Thyroid gland (tissue), 4 donors: ENCODE data around the gene CHP1. TPM values are rescaled to one million over a fixed set of nuclear protein-coding genes. Genes with fewer than 3 reads are reported as not detected.
"Not testable (repeated sequence)": the region's sequence is repeated elsewhere in the genome, so short reads cannot be mapped to it uniquely, and the experiment has no call there.

Experiments
- DNase-seq, 2 donors: peaks; one replicate each; pipeline ENCODE4 v3.0.0-alpha.2; 2019
- H3K27ac ChIP-seq, 3 donors: fragments of 200-600 bp; sonication (generic); 1 replicate in 2 of 3; 2 replicates in 1 of 3; pipeline ENCODE4 v1.5.1; 2016 to 2019; ENCODE audit warnings: mild to moderate bottlenecking in 1 of 3, moderate library complexity in 1 of 3
- H3K27me3 ChIP-seq: fragments of 200-600 bp; sonication (generic); one replicate; pipeline ENCODE4 v1.5.1; 2019
- H3K36me3 ChIP-seq, 2 donors: fragments of 200-600 bp; sonication (generic); one replicate each; pipeline ENCODE4 v1.5.1; 2016 to 2019
- H3K4me1 ChIP-seq, 2 donors: fragments of 200-600 bp; sonication (generic); one replicate each; pipeline ENCODE4 v1.5.1; 2017 to 2019
- H3K4me3 ChIP-seq, 3 donors: fragments of 200-600 bp; sonication (generic); replicated peaks in 1 of 3; 1 replicate in 2 of 3; 2 replicates in 1 of 3; pipeline ENCODE4 v1.5.1; 2016; ENCODE audit warnings: mild to moderate bottlenecking in 1 of 3
- H3K9me3 ChIP-seq: fragments of 200-600 bp; sonication (generic); one replicate; pipeline ENCODE4 v1.5.1; 2017
- POLR2A ChIP-seq, 2 donors: fragments of 450-650 bp; IDR thresholded peaks; one replicate each; pipeline ENCODE4 v1.6.1; 2017; ENCODE audit warnings: antibody characterized with exemption in 2 of 2, mild to moderate bottlenecking in 2 of 2, moderate library complexity in 1 of 2
- WGBS, 2 donors: methylation state at CpG; one replicate each; pipeline ENCODE4 v1.1.5; 2017; 5-methylcytosine and 5-hydroxymethylcytosine counted together
- intact Hi-C: fragments of 100-400 bp; cut with DNase I; formaldehyde crosslinking; loops from one replicate; pipeline ENCODE4 v1.15.1; 2023
- total RNA-seq, 4 donors: library from RNA; depleted of rRNA; stranded (reverse); fragments of >200 nt; gene quantifications; one replicate each; pipeline ENCODE4 v1.2.3, GENCODE V29; 2016
- TF ChIP-seq, protein P1 (sequence below), 6 experiments: fragments of 200-600 bp in 3 of 6; fragments of 450-650 bp in 3 of 6; sonication (generic) in 3 of 6; IDR thresholded peaks; one replicate each; pipeline ENCODE4 v1.5.1; 2016 to 2019; ENCODE audit warnings: antibody characterized with exemption in 6 of 6, mild to moderate bottlenecking in 2 of 6, inconsistent platforms in 1 of 6, moderate library complexity in 1 of 6

The CHP1 gene
- total RNA-seq, 4 donors from 2014 or later, result 163 to 347 (median 248) TPM

DNA sequence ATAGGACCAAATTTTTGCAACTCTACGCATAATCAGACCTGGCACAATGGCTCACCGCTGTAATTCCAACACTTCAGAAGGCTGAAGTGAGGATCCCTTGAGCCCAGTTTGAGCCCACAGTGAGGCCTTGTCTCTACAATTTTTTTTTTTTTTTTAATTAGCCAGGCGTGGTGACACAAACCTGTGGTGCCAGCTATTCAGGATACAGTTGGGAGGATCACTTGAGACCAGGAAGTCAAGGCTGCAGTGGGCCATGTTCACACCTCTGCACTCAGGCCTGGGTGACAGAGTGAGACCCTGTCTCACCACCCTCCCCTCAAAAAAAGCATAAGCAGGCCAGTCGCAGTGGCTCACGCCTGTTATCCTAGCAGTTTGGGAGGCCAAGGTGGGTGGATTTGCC, 76.6 kb downstream of the CHP1 start:
- Histone ChIP-seq H3K27me3 (no peaks in the 10 kb centered on the region), H3K4me1 (peaks cover 4 to 8% of the 10 kb centered on the region in 2 donors), H3K27ac (no peak overlapping the region), H3K9me3 (no peaks in the 10 kb centered on the region), H3K4me3 (no peak overlapping the region), H3K36me3 (no peaks in the 10 kb centered on the region)
- no peak for DNase-seq
- TF ChIP-seq, protein P1, sequence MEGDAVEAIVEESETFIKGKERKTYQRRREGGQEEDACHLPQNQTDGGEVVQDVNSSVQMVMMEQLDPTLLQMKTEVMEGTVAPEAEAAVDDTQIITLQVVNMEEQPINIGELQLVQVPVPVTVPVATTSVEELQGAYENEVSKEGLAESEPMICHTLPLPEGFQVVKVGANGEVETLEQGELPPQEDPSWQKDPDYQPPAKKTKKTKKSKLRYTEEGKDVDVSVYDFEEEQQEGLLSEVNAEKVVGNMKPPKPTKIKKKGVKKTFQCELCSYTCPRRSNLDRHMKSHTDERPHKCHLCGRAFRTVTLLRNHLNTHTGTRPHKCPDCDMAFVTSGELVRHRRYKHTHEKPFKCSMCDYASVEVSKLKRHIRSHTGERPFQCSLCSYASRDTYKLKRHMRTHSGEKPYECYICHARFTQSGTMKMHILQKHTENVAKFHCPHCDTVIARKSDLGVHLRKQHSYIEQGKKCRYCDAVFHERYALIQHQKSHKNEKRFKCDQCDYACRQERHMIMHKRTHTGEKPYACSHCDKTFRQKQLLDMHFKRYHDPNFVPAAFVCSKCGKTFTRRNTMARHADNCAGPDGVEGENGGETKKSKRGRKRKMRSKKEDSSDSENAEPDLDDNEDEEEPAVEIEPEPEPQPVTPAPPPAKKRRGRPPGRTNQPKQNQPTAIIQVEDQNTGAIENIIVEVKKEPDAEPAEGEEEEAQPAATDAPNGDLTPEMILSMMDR (IDR thresholded peaks at IDR 0.05), result no peak
- WGBS, 2 donors, result 86 to 88% methylated on average over 5 of the region's 5 CpGs
- intact Hi-C loops, result no loop called here

- 96 to 98% methylated on average over 2 of the region's 2 CpGs for WGBS, 2 donors
- intact Hi-C loops, result no loop called here
These were observed 78.3 kb downstream of the CHP1 start for GRCh38 chr15:41309226-41309905.

GRCh38 chr15:41320805-41321330, 89.8 kb downstream of the CHP1 start:
- H3K4me1 ChIP-seq, H3K27me3 ChIP-seq, H3K27ac ChIP-seq, H3K4me3 ChIP-seq, DNase-seq, H3K36me3 ChIP-seq, H3K9me3 ChIP-seq, intact Hi-C loops: not testable (repeated sequence)
- WGBS, 2 donors, result 97 to 100% methylated on average over 3 to 11 of the region's 39 CpGs

More at GRCh38 chr15:41309226-41309905, 78.3 kb downstream of the CHP1 start:
- no peak for DNase-seq
- TF ChIP-seq, protein P1 (IDR thresholded peaks at IDR 0.05), result no peak
- no peak for TF ChIP-seq POLR2A (IDR thresholded peaks at IDR 0.05)
- Histone ChIP-seq H3K4me1 (peaks cover 4 to 8% of the 10 kb centered on the region in 2 donors), H3K9me3 (no peaks in the 10 kb centered on the region), H3K36me3 (no peaks in the 10 kb centered on the region), H3K27me3 (no peaks in the 10 kb centered on the region), H3K4me3 (no peak overlapping the region), H3K27ac (no peak overlapping the region)

- 96 to 100% methylated on average over 1 of the region's 1 CpG for WGBS, 2 donors
- no peaks in the 10 kb centered on the region for H3K9me3 ChIP-seq
- H3K4me1 ChIP-seq, result no peaks in the 10 kb centered on the region
- no peaks in the 10 kb centered on the region for H3K27me3 ChIP-seq
- no peak overlapping the region for H3K27ac ChIP-seq
- no peak overlapping the region for H3K4me3 ChIP-seq
- no peaks in the 10 kb centered on the region for H3K36me3 ChIP-seq
- TF ChIP-seq POLR2A (IDR thresholded peaks at IDR 0.05), result no peak
- TF ChIP-seq, protein P1 (IDR thresholded peaks at IDR 0.05), result no peak
- intact Hi-C loops, result no loop called here
- no peak for DNase-seq
These were observed 92.5 kb downstream of the CHP1 start for GRCh38 chr15:41323611-41324010.

DNA sequence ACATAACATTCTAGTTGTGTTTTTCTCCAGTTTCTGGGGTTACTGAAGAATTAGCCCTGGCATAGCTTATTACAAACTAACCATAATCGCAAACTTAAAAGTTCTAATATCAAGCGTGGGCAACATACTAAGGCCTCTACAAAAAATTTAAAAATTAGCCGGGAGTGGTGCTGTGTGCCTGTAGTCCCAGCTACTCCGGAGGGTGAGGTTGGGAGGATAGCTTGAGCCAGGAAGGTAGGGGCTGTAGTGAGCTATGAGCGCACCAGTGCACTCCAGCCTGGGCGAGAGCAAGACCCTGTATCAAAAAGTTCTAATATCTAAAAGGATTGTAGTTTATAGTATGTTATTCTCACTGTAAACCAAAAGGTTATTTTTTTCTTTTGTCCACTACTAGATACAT, 100.2 kb downstream of the CHP1 start:
- intact Hi-C loops, result loop anchor here (5.0 to 10.0 kb wide), 2 partner anchors 44 to 96 kb away; partner anchors contain the start of genes CHP1 and EXD1
- TF ChIP-seq, protein P1 (IDR thresholded peaks at IDR 0.05), result no peak
- TF ChIP-seq POLR2A (IDR thresholded peaks at IDR 0.05), result no peak
- Histone ChIP-seq H3K36me3 (no peaks in the 10 kb centered on the region), H3K27ac (no peak overlapping the region), H3K9me3 (no peaks in the 10 kb centered on the region), H3K27me3 (no peaks in the 10 kb centered on the region), H3K4me1 (peaks cover 6 to 17% of the 10 kb centered on the region in 2 donors), H3K4me3 (no peak overlapping the region)
- no peak for DNase-seq
- 64 to 67% methylated on average over 6 of the region's 6 CpGs for whole genome bisulfite sequencing, 2 donors

Other genes starting within 250 kb of the CHP1 start
- gene INO80, start 115.0 kb upstream of the CHP1 start, total RNA-seq, result 10 to 100 TPM; 23.2 to 42.6 (median 36.4) TPM
- under 1 TPM in 1 of 4 donors, not detected in 3; 0.13 TPM for gene EXD1, start 511 bp upstream of the CHP1 start, total RNA-seq
- gene OIP5, start 101.3 kb downstream of the CHP1 start, total RNA-seq, result 1 to 10 TPM in 1 of 4 donors, under 1 TPM in 1, not detected in 2; 0.78 to 1.6 TPM
- gene NUSAP1, start 101.6 kb downstream of the CHP1 start, total RNA-seq, result 1 to 10 TPM in 3 of 4 donors, under 1 TPM in 1; 0.89 to 8.1 (median 1.6) TPM
- gene NDUFAF1, start 171.2 kb downstream of the CHP1 start, total RNA-seq, result 10 to 100 TPM; 12.9 to 26.0 (median 17.6) TPM
- 10 to 100 TPM; 26.6 to 37.4 (median 35.4) TPM for gene RTF1, start 185.8 kb downstream of the CHP1 start, total RNA-seq